ENCODE results near the gene SOAT1. TPM values are rescaled to one million over a fixed set of nuclear protein-coding genes. Genes with fewer than 3 reads are reported as not detected.
"Not testable (repeated sequence)": the region's sequence is repeated elsewhere in the genome, so short reads cannot be mapped to it uniquely, and the experiment has no call there.

SOAT1 gene
- total and polyA plus RNA-seq, 3 donors from 2014 or later, result 22.5 to 25.5 (median 24.1) TPM

- Histone ChIP-seq H3K27ac (no peak overlapping the region), H3K9me3 (no peaks in the 10 kb centered on the region), H3K36me3 (ENCODE audit: low read depth, missing control alignments) (no peaks in the 10 kb centered on the region), H3K27me3 (no peaks in the 10 kb centered on the region), H3K4me1 (no peaks in the 10 kb centered on the region), H3K4me3 (no peak overlapping the region)
- no peak for DNase-seq
- no peak for TF ChIP-seq CTCF (IDR thresholded peaks at IDR 0.05)
- TF ChIP-seq POLR2A (IDR thresholded peaks at IDR 0.05), result no peak
- intact Hi-C loops (cut with DNase I; ENCODE audit: low total_unique reads), result no loop called here
- 84 to 95% methylated on average over 6 of the region's 6 CpGs for WGBS, 2 donors
Measured at GRCh38 chr1:179376223-179376622, 82.6 kb downstream of the SOAT1 start.

GRCh38 chr1:179380299-179380698 is 86.7 kb downstream of the SOAT1 start:
- TF ChIP-seq CTCF (IDR thresholded peaks at IDR 0.05) (no peak), POLR2A (IDR thresholded peaks at IDR 0.05) (no peak)
- DNase-seq, result no peak
- Histone ChIP-seq H3K27ac (no peak overlapping the region), H3K4me3 (no peak overlapping the region), H3K9me3 (no peaks in the 10 kb centered on the region), H3K27me3 (no peaks in the 10 kb centered on the region), H3K4me1 (no peaks in the 10 kb centered on the region), H3K36me3 (ENCODE audit: low read depth, missing control alignments) (no peaks in the 10 kb centered on the region)
- intact Hi-C loops (cut with DNase I; ENCODE audit: low total_unique reads), result no loop called here

- intact Hi-C loops (cut with DNase I; ENCODE audit: low total_unique reads), result no loop called here
- H3K9me3 ChIP-seq, result no peaks in the 10 kb centered on the region
- no peak overlapping the region for H3K27ac ChIP-seq
- DNase-seq, result no peak
- H3K4me3 ChIP-seq, result no peak overlapping the region
- TF ChIP-seq CTCF (IDR thresholded peaks at IDR 0.05) (no peak), POLR2A (IDR thresholded peaks at IDR 0.05) (no peak)
- no peaks in the 10 kb centered on the region for H3K27me3 ChIP-seq
- H3K36me3 ChIP-seq (ENCODE audit: low read depth, missing control alignments), result no peaks in the 10 kb centered on the region
- WGBS, 2 donors, result 76 to 91% methylated on average over 1 of the region's 1 CpG
- H3K4me1 ChIP-seq, result no peaks in the 10 kb centered on the region
Measured at GRCh38 chr1:179384027-179384426, 90.4 kb downstream of the SOAT1 start.

GRCh38 chr1:179385510-179385909 is 91.9 kb downstream of the SOAT1 start:
- Histone ChIP-seq H3K27ac (no peak overlapping the region), H3K36me3 (ENCODE audit: low read depth, missing control alignments) (no peaks in the 10 kb centered on the region), H3K9me3 (no peaks in the 10 kb centered on the region), H3K27me3 (no peaks in the 10 kb centered on the region), H3K4me3 (no peak overlapping the region), H3K4me1 (no peaks in the 10 kb centered on the region)
- TF ChIP-seq POLR2A (IDR thresholded peaks at IDR 0.05) (no peak), CTCF (IDR thresholded peaks at IDR 0.05) (no peak)
- intact Hi-C loops (cut with DNase I; ENCODE audit: low total_unique reads), result no loop called here
- no peak for DNase-seq
- 93 to 95% methylated on average over 1 of the region's 1 CpG for WGBS, 2 donors

GRCh38 chr1:179393721-179394120 is 100.1 kb downstream of the SOAT1 start:
- intact Hi-C loops (cut with DNase I; ENCODE audit: low total_unique reads), result no loop called here
- TF ChIP-seq POLR2A (IDR thresholded peaks at IDR 0.05), result no peak
- no peak for TF ChIP-seq CTCF (IDR thresholded peaks at IDR 0.05)
- Histone ChIP-seq H3K9me3 (no peaks in the 10 kb centered on the region), H3K36me3 (ENCODE audit: low read depth, missing control alignments) (no peaks in the 10 kb centered on the region), H3K27me3 (no peaks in the 10 kb centered on the region), H3K27ac (no peak overlapping the region), H3K4me3 (no peak overlapping the region), H3K4me1 (no peaks in the 10 kb centered on the region)
- DNase-seq, result no peak
- WGBS, 2 donors, result 93 to 97% methylated on average over 3 of the region's 3 CpGs

GRCh38 chr1:179399399-179399798 is 105.8 kb downstream of the SOAT1 start:
- DNase-seq; H3K9me3 ChIP-seq; H3K27ac ChIP-seq; H3K36me3 ChIP-seq (ENCODE audit: low read depth, missing control alignments); H3K4me3 ChIP-seq; intact Hi-C loops (cut with DNase I; ENCODE audit: low total_unique reads); H3K27me3 ChIP-seq; H3K4me1 ChIP-seq: not testable (repeated sequence)
- WGBS, 2 donors, result 96 to 98% methylated on average over 2 of the region's 2 CpGs
